HepG2 (cell line): ENCODE measurements around the gene SLC34A3. TPM values are rescaled to one million over a fixed set of nuclear protein-coding genes. Genes with fewer than 3 reads are reported as not detected.
A peak's percentile ranks its signal among the peaks of the same experiment; 100 is the strongest.

Experiments used
- AKAP8 ChIP-seq: sonication (generic); formaldehyde crosslinking; IDR thresholded peaks from 2 replicates; pipeline ENCODE4 v1.5.1; 2020; ENCODE audit warnings: mild to moderate bottlenecking, missing genetic modification reagents
- ATF3 ChIP-seq: sonication (generic); formaldehyde crosslinking; IDR thresholded peaks from 2 replicates; pipeline ENCODE4 v1.4.0; 2020; ENCODE audit warnings: missing genetic modification reagents
- CEBPB ChIP-seq: IDR thresholded peaks from 2 replicates; pipeline ENCODE4 v1.6.1; 2011; ENCODE audit warnings: low read depth, low read length, improper control_type of control experiment, borderline replicate concordance
- DPF2 ChIP-seq: sonication (generic); formaldehyde crosslinking; IDR thresholded peaks from 2 replicates; pipeline ENCODE4 v1.4.0; 2020; ENCODE audit warnings: mild to moderate bottlenecking, low read depth, missing genetic modification reagents, borderline replicate concordance
- FOXP1 ChIP-seq, 2 experiments: fragments of 450-650 bp in 1 of 2; IDR thresholded peaks; 2 replicates each; pipeline ENCODE4 v1.6.1; 2017 to 2018; ENCODE audit warnings: antibody characterized with exemption in 1 of 2
- GLMP ChIP-seq: sonication (generic); formaldehyde crosslinking; IDR thresholded peaks from 2 replicates; pipeline ENCODE4 v1.9.0; 2021; ENCODE audit warnings: missing genetic modification reagents, mild to moderate bottlenecking, borderline replicate concordance
- ISX ChIP-seq: sonication (generic); formaldehyde crosslinking; conservative IDR thresholded peaks from 2 replicates; pipeline ENCODE4 v1.5.0; 2020; ENCODE audit warnings: missing genetic modification reagents
- MEF2D ChIP-seq: sonication (generic); formaldehyde crosslinking; IDR thresholded peaks from 2 replicates; pipeline ENCODE4 v1.5.1; 2020; ENCODE audit warnings: mild to moderate bottlenecking, missing genetic modification reagents
- NBN ChIP-seq: fragments of 450-650 bp; conservative IDR thresholded peaks from 2 replicates; pipeline ENCODE4 v1.6.1; 2017
- NRL ChIP-seq: sonication (generic); formaldehyde crosslinking; IDR thresholded peaks from 2 replicates; pipeline ENCODE4 v1.5.0; 2020; ENCODE audit warnings: missing genetic modification reagents, mild to moderate bottlenecking, moderate library complexity, borderline replicate concordance
- PBX2 ChIP-seq: IDR thresholded peaks from 2 replicates; pipeline ENCODE4 v1.6.1; 2016; ENCODE audit warnings: control low read depth
- ZBTB39 ChIP-seq: sonication (generic); formaldehyde crosslinking; IDR thresholded peaks from 2 replicates; pipeline ENCODE4 v1.5.0; 2020; ENCODE audit warnings: missing genetic modification reagents
- ZBTB40 ChIP-seq, 2 experiments: fragments of 450-650 bp in 1 of 2; sonication (generic) in 1 of 2; formaldehyde crosslinking in 1 of 2; IDR thresholded peaks; 2 replicates each; pipeline versions ENCODE4 v1.6.1 to v1.8.0; 2016 to 2022; ENCODE audit warnings: antibody characterized with exemption in 1 of 2, mild to moderate bottlenecking in 1 of 2, missing genetic modification reagents in 1 of 2
- ZNF382 ChIP-seq: sonication (generic); formaldehyde crosslinking; IDR thresholded peaks from 2 replicates; pipeline ENCODE4 v1.5.0; 2020; ENCODE audit warnings: missing genetic modification reagents, mild to moderate bottlenecking, borderline replicate concordance
- polyA plus RNA-seq, 8 experiments: library from polyadenylated mRNA; depleted of rRNA in 3 of 8; stranded (reverse) in 7 of 8; unstranded in 1 of 8; fragments of >200 nt; fragmentation: Illumina TruSeq in 4 of 8; extraction: Trizol in 4 of 8; gene quantifications; 2 replicates each; pipeline versions ENCODE4 v1.2.1 to v1.2.3, GENCODE V29; 2011 to 2016; ENCODE audit warnings: low read depth in 4 of 8, missing spikeins in 1 of 8, mixed read lengths in 1 of 8; ENCODE audit not compliant: insufficient read depth in 1 of 8
- total RNA-seq, 5 experiments: library from RNA; depleted of rRNA; stranded (reverse); fragments of >200 nt; fragmentation: Illumina TruSeq; extraction: Trizol; gene quantifications; 2 replicates each; pipeline ENCODE4 v1.2.3, GENCODE V29; 2016; ENCODE audit warnings: low read depth in 1 of 5

SLC34A3 gene
- total and polyA plus RNA-seq, 2 of the 13 experiments (the other 11 are each of a cell fraction or from before 2014, with no cell fraction given), result 0.07 to 1.0 TPM

- no peak for TF ChIP-seq PBX2 (CRISPR knock-in tag)
- no peak for TF ChIP-seq CEBPB
- no peak for TF ChIP-seq AKAP8
- TF ChIP-seq ISX (CRISPR knock-in tag), result no peak
- no peak for TF ChIP-seq NBN
- no peak for TF ChIP-seq GLMP (CRISPR knock-in tag)
- TF ChIP-seq ATF3 (CRISPR knock-in tag), result peak; percentile 42; the same call in 1 of the 2 replicates
- TF ChIP-seq ZBTB39 (CRISPR knock-in tag), result 0 out of 2 replicates have a peak, but pooled peaks have one; percentile 57
- 0 out of 2 replicates have a peak, but pooled peaks have one; percentile 25 for TF ChIP-seq MEF2D (CRISPR knock-in tag)
- TF ChIP-seq ZNF382 (CRISPR knock-in tag), result no peak
- no peak for TF ChIP-seq DPF2 (CRISPR knock-in tag)
- no peak for TF ChIP-seq NRL
- TF ChIP-seq ZBTB40 (IDR thresholded peaks at IDR 0.05), result no peak
- TF ChIP-seq ZBTB40 (CRISPR knock-in tag; IDR thresholded peaks at IDR 0.05), result no peak
- TF ChIP-seq FOXP1 (IDR thresholded peaks at IDR 0.05), result no peak
- TF ChIP-seq FOXP1 (CRISPR knock-in tag; IDR thresholded peaks at IDR 0.05), result no peak
Observed at GRCh38 chr9:137241490-137242268, 11.0 kb downstream of the SLC34A3 start (continued).
